Upper lobe of right lung (tissue), 1 donor: ENCODE measurements around the gene TIAM1. TPM values are rescaled to one million over a fixed set of nuclear protein-coding genes. Genes with fewer than 3 reads are reported as not detected.

Source experiments
- ATAC-seq: fragments of 200-7000 bp; cut with Tn5 transposase; one replicate; pipeline ENCODE4 v1.9.1; 2020; ENCODE audit warnings: mild to moderate bottlenecking, moderate library complexity
- DNase-seq: peaks from one replicate; pipeline ENCODE4 v3.0.0-alpha.2; 2020
- H3K27ac ChIP-seq: fragments of 200-600 bp; one replicate; pipeline ENCODE4 v1.8.0; 2022
- H3K27me3 ChIP-seq: fragments of 200-600 bp; one replicate; pipeline ENCODE4 v1.8.0; 2022; ENCODE audit warnings: mild to moderate bottlenecking
- H3K36me3 ChIP-seq: fragments of 200-600 bp; one replicate; pipeline ENCODE4 v1.8.0; 2022
- H3K4me1 ChIP-seq: fragments of 200-600 bp; one replicate; pipeline ENCODE4 v1.8.0; 2022
- H3K4me3 ChIP-seq: fragments of 200-600 bp; one replicate; pipeline ENCODE4 v1.8.0; 2022; ENCODE audit warnings: mild to moderate bottlenecking
- H3K9me3 ChIP-seq: fragments of 200-600 bp; one replicate; pipeline ENCODE4 v1.8.0; 2022
- intact Hi-C: fragments of 100-400 bp; cut with DNase I; formaldehyde crosslinking; loops from one replicate; pipeline ENCODE4 v1.11.0; 2022
- total RNA-seq: library from RNA; stranded (reverse); fragmentation: NEBNext Ultra II Directional; extraction: Animal tissue kit (Norgen Biotek cat#: 25700); gene quantifications from one replicate; pipeline ENCODE4 v1.2.1, GENCODE V29; 2021
- TF ChIP-seq, protein P1 (sequence below): fragments of 200-600 bp; IDR thresholded peaks from one replicate; pipeline ENCODE4 v1.8.0; 2022; ENCODE audit warnings: antibody characterized with exemption
- donor health status: DM: no; HTN: yes; CAD: no; lungs with severe emphysema.

Gene TIAM1
- total RNA-seq, 1 donor from 2014 or later: 27.3 TPM

GRCh38 chr21:31370893-31371544, 27.0 kb upstream of the TIAM1 start:
- Histone ChIP-seq H3K36me3 (no peaks in the 10 kb centered on the region), H3K27me3 (no peaks in the 10 kb centered on the region), H3K27ac (no peak overlapping the region), H3K4me3 (no peak overlapping the region), H3K4me1 (no peaks in the 10 kb centered on the region), H3K9me3 (no peaks in the 10 kb centered on the region)
- TF ChIP-seq, protein P1, sequence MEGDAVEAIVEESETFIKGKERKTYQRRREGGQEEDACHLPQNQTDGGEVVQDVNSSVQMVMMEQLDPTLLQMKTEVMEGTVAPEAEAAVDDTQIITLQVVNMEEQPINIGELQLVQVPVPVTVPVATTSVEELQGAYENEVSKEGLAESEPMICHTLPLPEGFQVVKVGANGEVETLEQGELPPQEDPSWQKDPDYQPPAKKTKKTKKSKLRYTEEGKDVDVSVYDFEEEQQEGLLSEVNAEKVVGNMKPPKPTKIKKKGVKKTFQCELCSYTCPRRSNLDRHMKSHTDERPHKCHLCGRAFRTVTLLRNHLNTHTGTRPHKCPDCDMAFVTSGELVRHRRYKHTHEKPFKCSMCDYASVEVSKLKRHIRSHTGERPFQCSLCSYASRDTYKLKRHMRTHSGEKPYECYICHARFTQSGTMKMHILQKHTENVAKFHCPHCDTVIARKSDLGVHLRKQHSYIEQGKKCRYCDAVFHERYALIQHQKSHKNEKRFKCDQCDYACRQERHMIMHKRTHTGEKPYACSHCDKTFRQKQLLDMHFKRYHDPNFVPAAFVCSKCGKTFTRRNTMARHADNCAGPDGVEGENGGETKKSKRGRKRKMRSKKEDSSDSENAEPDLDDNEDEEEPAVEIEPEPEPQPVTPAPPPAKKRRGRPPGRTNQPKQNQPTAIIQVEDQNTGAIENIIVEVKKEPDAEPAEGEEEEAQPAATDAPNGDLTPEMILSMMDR: no peak
- no peak for ATAC-seq
- no peak for DNase-seq
- intact Hi-C loops: no loop called here

DNA sequence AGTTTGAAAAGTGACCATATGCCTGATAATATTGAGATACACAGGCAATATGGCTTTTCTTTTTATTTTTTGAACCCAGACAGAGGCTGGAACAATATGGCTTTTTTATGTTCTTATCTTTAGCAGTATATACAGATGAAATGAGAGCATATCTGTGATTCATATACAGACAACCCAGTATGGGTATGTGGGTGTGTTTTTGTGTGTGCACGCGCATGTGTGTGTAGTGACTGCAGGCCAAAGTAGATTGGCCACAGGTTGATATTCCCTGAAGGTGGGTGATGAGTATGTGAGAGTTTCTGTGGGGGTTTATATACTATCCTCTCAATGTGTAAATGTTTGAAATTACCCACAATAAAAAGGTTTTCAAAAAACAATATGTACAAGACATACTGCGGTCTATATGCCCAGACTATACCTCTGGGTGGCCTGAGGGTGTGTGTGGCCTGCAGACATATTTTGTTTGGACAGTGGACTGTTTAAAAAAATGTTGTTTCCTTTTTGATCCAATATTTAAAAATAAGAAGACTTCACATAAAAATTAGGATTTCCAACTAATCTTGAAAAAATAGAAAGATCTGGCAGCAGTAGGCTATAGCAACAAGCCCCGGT, 26.3 kb upstream of the TIAM1 start:
- Histone ChIP-seq H3K27ac (no peak overlapping the region), H3K36me3 (no peaks in the 10 kb centered on the region), H3K4me1 (no peaks in the 10 kb centered on the region), H3K9me3 (no peaks in the 10 kb centered on the region), H3K4me3 (no peak overlapping the region), H3K27me3 (no peaks in the 10 kb centered on the region)
- TF ChIP-seq, protein P1: no peak
- no peak for ATAC-seq
- intact Hi-C loops: no loop called here
- no peak for DNase-seq

DNA sequence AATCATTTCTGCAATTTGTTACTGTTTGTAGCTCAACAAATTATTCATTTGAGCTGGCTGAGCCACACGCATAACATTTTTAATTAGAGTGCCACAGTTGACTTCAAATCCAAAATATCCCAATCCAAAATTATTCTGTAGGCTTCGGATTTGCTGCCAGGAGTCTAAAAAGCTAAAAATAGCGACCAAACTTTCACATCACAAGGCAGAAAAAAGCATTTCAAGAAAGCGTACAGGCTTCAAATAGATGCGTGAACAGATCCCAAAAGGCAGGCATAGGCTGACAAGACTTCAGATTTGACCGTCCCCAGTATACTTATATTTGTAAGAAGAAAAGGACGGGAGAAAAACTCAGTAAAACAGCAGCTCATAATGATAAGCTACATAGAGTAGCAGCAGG, 24.3 kb upstream of the TIAM1 start:
- no peak for DNase-seq
- no peaks in the 10 kb centered on the region for H3K4me1 ChIP-seq
- intact Hi-C loops: no loop called here
- TF ChIP-seq, protein P1: no peak
- no peak for ATAC-seq
- no peaks in the 10 kb centered on the region for H3K27me3 ChIP-seq
- no peaks in the 10 kb centered on the region for H3K36me3 ChIP-seq
- H3K9me3 ChIP-seq: no peaks in the 10 kb centered on the region
- H3K27ac ChIP-seq: no peak overlapping the region
- no peak overlapping the region for H3K4me3 ChIP-seq

GRCh38 chr21:31367801-31368200, 23.7 kb upstream of the TIAM1 start:
- no peaks in the 10 kb centered on the region for H3K9me3 ChIP-seq
- no peak for ATAC-seq
- no peaks in the 10 kb centered on the region for H3K27me3 ChIP-seq
- no peaks in the 10 kb centered on the region for H3K36me3 ChIP-seq
- H3K27ac ChIP-seq: no peak overlapping the region
- intact Hi-C loops: no loop called here
- no peaks in the 10 kb centered on the region for H3K4me1 ChIP-seq
- H3K4me3 ChIP-seq: no peak overlapping the region
- TF ChIP-seq, protein P1: no peak
- no peak for DNase-seq

DNA sequence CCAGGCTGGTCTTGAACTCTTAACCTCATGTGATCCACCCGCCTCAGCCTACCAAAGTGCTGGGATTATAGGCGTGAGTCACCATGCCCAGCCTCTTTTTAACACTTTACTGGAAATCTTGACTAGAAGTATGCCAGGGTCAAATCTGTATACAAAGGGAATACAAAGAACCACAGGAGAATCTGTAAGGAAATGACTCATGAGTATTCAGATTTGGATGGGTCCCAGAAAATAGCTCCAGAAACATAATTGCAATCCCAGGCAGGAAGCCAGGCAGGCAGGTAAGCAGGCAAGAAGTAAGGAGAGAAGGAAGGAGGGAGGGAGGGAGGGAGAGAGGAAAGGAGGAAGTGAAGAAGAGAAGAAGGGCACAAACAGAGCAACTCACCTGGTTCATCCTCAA, 22.8 kb upstream of the TIAM1 start:
- intact Hi-C loops: no loop called here
- H3K27me3 ChIP-seq: no peaks in the 10 kb centered on the region
- H3K36me3 ChIP-seq: no peaks in the 10 kb centered on the region
- TF ChIP-seq, protein P1: no peak
- H3K27ac ChIP-seq: no peak overlapping the region
- DNase-seq (no peak), ATAC-seq (peak; percentile 36)
- H3K4me3 ChIP-seq: no peak overlapping the region
- H3K9me3 ChIP-seq: no peaks in the 10 kb centered on the region
- no peaks in the 10 kb centered on the region for H3K4me1 ChIP-seq
